Erythroblast (primary cell): ENCODE results near the gene CRTAC1.

Experiments
- DNase-seq, 2 experiments: peaks; one replicate each; lab custom pipeline; 2025; lab: John Stamatoyannopoulos, UW
- GATA1 ChIP-seq: IDR thresholded peaks from 2 replicates; pipeline ENCODE4 v1.6.1; 2011; ENCODE audit warnings: low read depth, mild to moderate bottlenecking, control low read depth, low read length, moderate library complexity
- POLR2A ChIP-seq: IDR thresholded peaks from 2 replicates; pipeline ENCODE4 v1.6.1; 2011; ENCODE audit warnings: mild to moderate bottlenecking, low read length

CRTAC1 gene

DNA sequence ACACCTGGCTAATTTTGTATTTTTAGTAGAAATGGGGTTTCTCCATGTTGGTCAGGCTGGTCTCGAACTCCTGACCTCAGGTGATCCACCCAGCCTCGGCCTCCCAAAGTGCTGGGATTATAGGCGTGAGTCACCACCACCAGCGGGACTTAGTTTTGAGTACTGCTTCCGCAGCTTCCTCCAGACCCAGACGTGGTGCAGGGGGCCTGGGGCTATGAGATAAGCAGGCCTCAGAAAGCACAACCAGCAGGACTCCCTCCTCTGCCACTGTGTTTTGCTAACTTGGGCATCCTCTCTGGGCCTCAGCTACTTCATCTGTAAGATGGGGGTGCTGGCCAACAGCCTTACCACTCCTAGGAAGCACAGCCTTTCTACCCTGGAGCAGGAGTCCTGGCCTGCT lies 143.0 kb downstream of the CRTAC1 start:
- DNase-seq, result no peak
- TF ChIP-seq POLR2A (no peak), GATA1 (no peak)

- TF ChIP-seq POLR2A (no peak), GATA1 (no peak)
Measured at GRCh38 chr10:97886286-97886685, 144.1 kb downstream of the CRTAC1 start.

DNA sequence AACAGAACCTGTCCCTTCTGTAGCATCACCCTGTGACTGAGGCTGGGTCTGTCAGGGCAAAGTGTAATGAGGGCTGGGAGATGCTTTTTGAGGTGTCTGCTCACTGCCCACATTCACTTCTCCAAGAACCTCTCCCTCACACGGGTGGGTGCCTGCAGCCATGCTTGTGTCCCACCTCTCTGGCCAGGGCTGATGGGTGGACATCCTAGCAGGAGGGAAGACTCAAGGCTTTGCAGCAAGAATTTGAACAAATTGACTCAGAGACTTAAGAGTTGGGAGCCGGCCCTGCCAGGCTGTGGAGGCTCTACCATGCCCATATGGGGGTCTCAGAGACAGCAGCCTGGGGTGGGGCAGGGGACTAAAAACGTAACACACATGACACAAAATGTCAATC lies 147.3 kb downstream of the CRTAC1 start:
- DNase-seq, result no peak
- no peak for TF ChIP-seq GATA1
- no peak for TF ChIP-seq POLR2A

More at GRCh38 chr10:97886286-97886685, 144.1 kb downstream of the CRTAC1 start:
- DNase-seq, result no peak

GRCh38 chr10:97882142-97883091 lies 148.0 kb downstream of the CRTAC1 start:
- TF ChIP-seq POLR2A (no peak), GATA1 (no peak)
- DNase-seq, result no peak

GRCh38 chr10:97880109-97880508 lies 150.3 kb downstream of the CRTAC1 start:
- no peak for DNase-seq
- TF ChIP-seq GATA1 (no peak), POLR2A (no peak)

GRCh38 chr10:97879241-97879640 lies 151.2 kb downstream of the CRTAC1 start:
- TF ChIP-seq GATA1 (no peak), POLR2A (no peak)

DNA sequence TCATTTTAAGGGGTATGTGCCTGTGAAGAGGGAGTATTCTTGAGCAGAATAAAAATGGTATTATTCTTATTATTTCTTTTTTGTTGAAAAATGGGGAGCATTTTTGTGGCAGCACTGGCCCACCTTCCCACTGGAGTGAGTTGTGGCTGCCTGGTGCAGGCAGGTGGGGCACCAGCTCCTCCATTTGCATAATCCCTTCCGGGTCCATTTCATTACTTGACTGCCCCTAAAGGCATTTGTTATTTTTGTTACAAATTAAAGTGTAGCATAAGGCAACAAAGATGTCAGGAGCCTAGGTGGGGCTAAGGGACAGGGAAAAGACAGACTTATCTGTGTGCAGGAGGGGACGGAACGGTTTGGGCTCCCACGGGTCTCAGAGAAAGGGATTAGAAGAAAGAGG lies 154.0 kb downstream of the CRTAC1 start:
- no peak for DNase-seq
- TF ChIP-seq POLR2A (no peak), GATA1 (no peak)

More at GRCh38 chr10:97879241-97879640, 151.2 kb downstream of the CRTAC1 start:
- peak in 1 of 2 experiments; percentile 32 for DNase-seq

- TF ChIP-seq GATA1 (no peak), POLR2A (no peak)
- DNase-seq, result no peak
Measured at GRCh38 chr10:97875391-97875790, 155.0 kb downstream of the CRTAC1 start.

- DNase-seq, result no peak
- TF ChIP-seq POLR2A (no peak), GATA1 (no peak)
Measured at GRCh38 chr10:97874332-97874731, 156.1 kb downstream of the CRTAC1 start.

GRCh38 chr10:97873569-97873968 lies 156.9 kb downstream of the CRTAC1 start:
- TF ChIP-seq POLR2A, result no peak
- no peak for TF ChIP-seq GATA1
- no peak for DNase-seq

- no peak for DNase-seq
- TF ChIP-seq POLR2A (no peak), GATA1 (no peak)
Measured at GRCh38 chr10:97870990-97871389, 159.4 kb downstream of the CRTAC1 start.

GRCh38 chr10:97869091-97870042 lies 161.1 kb downstream of the CRTAC1 start:
- DNase-seq, result peak; percentile 63 to 64
- TF ChIP-seq GATA1 (no peak), POLR2A (no peak)

GRCh38 chr10:97868134-97868685 lies 162.2 kb downstream of the CRTAC1 start:
- TF ChIP-seq GATA1 (no peak), POLR2A (no peak)
- DNase-seq, result no peak
